SJSA1 (cell line): ENCODE results near the gene FHIT. TPM values are rescaled to one million over a fixed set of nuclear protein-coding genes. Genes with fewer than 3 reads are reported as not detected.

Experiments
- DNase-seq, 2 experiments: peaks; one replicate each; pipeline ENCODE4 v3.0.0-alpha.2; 2015 to 2020; ENCODE audit warnings: low spot score in 2 of 2, low read depth in 1 of 2
- H3K27ac ChIP-seq: fragments of 250-450 bp; sonication (Bioruptor Pico); 2 replicates; pipeline ENCODE4 v1.5.1; 2020; ENCODE audit warnings: mild to moderate bottlenecking, moderate library complexity
- H3K27me3 ChIP-seq: fragments of 250-450 bp; sonication (Bioruptor Pico); replicated peaks from 2 replicates; pipeline ENCODE4 v1.5.1; 2020; ENCODE audit warnings: mild to moderate bottlenecking, moderate library complexity
- H3K36me3 ChIP-seq: fragments of 250-450 bp; sonication (Bioruptor Pico); 2 replicates; pipeline ENCODE4 v1.5.1; 2020; ENCODE audit warnings: mild to moderate bottlenecking
- H3K4me1 ChIP-seq: fragments of 250-450 bp; sonication (Bioruptor Pico); replicated peaks from 2 replicates; pipeline ENCODE4 v1.6.1; 2021; ENCODE audit warnings: mild to moderate bottlenecking
- H3K4me3 ChIP-seq: fragments of 250-450 bp; sonication (Bioruptor Pico); 2 replicates; pipeline ENCODE4 v1.5.1; 2020; ENCODE audit warnings: mild to moderate bottlenecking
- H3K9me3 ChIP-seq: fragments of 250-450 bp; sonication (Bioruptor Pico); replicated peaks from 2 replicates; pipeline ENCODE4 v1.5.1; 2020; ENCODE audit warnings: mild to moderate bottlenecking
- total RNA-seq: library from RNA; depleted of rRNA; stranded (reverse); fragments of >200 nt; shearing (Covaris generic); gene quantifications from 2 replicates; pipeline ENCODE4 v1.2.3, GENCODE V29; 2014

The FHIT gene
- total RNA-seq, 1 experiment from 2014 or later, result not detected

DNA sequence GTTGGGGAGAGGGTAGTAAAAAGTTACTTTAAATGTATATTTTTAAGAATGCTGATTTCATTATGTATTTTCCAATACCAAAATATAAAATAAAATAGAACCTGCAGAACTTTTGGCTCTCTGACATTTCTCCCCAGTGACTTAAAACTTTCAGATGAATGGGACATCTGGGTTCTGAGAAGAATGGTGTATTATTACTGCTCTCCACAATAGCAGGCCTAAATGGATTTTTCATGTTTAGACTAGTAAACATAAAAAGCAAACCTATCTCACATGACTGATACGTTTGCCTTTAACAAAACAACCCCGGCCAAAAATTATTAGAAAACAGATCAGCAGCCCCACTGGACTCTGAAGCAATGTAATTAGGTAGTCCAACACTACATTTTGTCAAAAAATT is 73.8 kb downstream of the FHIT start:
- H3K36me3 ChIP-seq, result no peaks in the 10 kb centered on the region
- no peaks in the 10 kb centered on the region for H3K4me1 ChIP-seq
- no peaks in the 10 kb centered on the region for H3K9me3 ChIP-seq
- no peak for DNase-seq
- H3K27ac ChIP-seq, result no peak overlapping the region
- no peak overlapping the region for H3K4me3 ChIP-seq
- no peaks in the 10 kb centered on the region for H3K27me3 ChIP-seq

DNA sequence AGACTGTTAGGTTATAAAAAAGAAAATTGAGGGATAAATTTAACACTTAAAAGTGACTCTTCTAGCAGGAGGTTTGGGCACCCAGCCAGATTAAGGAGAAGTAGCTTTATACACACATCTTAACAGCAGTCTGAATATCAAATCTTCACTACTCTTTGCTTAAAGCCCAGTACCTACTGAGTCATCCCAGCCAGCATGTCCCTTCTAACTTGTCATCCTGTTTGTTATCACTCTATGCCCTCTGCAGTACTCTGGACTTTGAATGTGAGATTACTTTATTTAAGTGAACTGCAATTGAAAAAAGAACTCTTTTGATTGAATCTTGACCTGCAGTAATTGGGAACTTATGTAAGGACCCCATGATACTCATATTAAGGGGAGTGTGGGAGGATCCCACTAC is 77.6 kb downstream of the FHIT start:
- Histone ChIP-seq H3K4me3 (no peak overlapping the region), H3K27ac (no peak overlapping the region), H3K36me3 (no peaks in the 10 kb centered on the region), H3K27me3 (no peaks in the 10 kb centered on the region), H3K4me1 (no peaks in the 10 kb centered on the region), H3K9me3 (no peaks in the 10 kb centered on the region)
- DNase-seq, result no peak

DNA sequence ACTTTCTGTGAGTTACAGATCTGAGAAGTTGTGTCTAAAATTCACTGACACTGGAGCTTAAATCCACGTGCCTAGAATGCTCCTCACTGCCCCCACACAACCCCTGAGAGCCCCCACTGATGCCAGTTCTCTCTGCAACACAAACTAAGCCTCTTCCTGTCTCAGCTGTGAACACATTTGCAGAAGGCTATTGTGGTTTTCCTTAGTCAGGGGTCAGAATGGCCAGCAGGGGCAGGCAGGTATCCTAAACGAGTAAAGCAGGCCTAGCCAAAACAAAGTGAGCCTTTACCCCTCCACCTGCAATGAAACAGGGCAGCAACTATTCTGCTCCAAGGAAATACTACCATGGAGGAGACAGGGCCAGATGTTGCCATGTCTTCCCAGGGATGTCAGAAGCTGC is 78.6 kb downstream of the FHIT start:
- H3K36me3 ChIP-seq, result no peaks in the 10 kb centered on the region
- no peaks in the 10 kb centered on the region for H3K9me3 ChIP-seq
- H3K27me3 ChIP-seq, result no peaks in the 10 kb centered on the region
- DNase-seq, result no peak
- no peak overlapping the region for H3K4me3 ChIP-seq
- no peaks in the 10 kb centered on the region for H3K4me1 ChIP-seq
- H3K27ac ChIP-seq, result no peak overlapping the region

DNA sequence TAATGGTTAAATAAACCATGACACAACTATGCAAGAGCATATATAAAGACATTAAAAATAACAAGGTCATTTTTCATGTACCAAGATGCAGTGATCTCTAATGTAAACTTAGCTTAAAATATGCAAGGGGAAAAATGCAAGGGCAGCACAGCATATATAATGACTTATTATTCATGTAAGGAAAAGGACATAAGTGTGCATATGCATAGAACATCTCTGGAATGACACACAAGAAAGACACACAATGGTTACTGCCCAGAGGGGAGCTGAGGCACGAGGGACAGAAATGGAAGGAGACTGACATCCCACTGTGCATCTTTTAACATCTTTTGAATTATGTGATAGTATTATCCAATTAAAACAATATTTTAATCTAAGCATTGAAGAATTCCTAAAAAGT is 79.0 kb downstream of the FHIT start:
- Histone ChIP-seq H3K36me3 (no peaks in the 10 kb centered on the region), H3K4me3 (no peak overlapping the region), H3K27ac (no peak overlapping the region), H3K4me1 (no peaks in the 10 kb centered on the region), H3K27me3 (no peaks in the 10 kb centered on the region), H3K9me3 (no peaks in the 10 kb centered on the region)
- DNase-seq, result no peak

DNA sequence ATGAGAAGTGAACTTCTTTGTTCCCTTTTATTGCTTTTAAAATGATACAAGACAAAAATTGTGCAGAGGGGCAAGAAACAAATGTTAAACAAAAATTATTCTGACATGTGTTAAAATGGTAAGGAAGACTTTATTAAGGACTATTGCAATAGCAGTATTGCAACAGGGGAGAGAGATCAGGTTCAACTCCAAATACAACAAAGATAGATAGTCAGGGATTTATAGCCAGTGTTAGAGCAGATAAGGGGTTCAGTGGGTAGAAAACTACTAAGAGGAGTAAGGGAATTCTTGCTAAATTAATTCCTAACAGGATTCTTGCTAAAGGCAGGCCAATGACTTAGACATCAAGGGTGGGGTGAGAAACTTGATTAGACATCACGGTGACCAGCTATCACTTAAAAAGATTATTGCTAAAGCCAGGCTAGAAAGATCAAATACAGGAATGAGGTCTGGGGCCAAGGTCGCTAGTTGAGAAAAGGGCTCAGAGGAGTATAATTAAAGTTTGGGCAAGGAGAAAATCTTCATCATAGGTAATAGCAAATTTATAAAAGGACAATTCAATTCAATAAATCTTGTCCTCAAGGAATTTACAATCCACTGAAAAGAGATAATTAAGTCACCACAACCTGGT is 81.5 kb downstream of the FHIT start:
- Histone ChIP-seq H3K27ac (no peak overlapping the region), H3K9me3 (no peaks in the 10 kb centered on the region), H3K36me3 (no peaks in the 10 kb centered on the region), H3K27me3 (no peaks in the 10 kb centered on the region), H3K4me3 (no peak overlapping the region), H3K4me1 (no peaks in the 10 kb centered on the region)
- DNase-seq, result no peak

DNA sequence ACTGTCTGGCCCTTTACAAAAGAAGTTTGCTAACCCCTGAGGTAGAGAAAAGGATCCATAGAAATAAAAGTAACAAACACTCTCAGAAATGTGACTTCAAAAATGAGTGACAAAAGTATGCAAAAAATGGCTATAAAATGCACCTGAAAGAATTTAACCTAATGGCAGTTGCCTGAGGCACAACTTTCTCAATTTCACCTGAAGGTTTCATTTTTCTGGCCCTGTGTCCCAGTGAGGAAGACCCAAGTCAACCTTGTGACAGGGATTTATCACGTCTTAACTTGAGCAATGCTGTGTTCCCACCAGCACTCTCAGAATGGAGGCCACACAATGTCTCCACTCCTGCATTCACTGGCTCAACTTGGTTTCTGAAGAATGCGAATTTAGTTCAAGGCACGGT is 83.0 kb downstream of the FHIT start:
- H3K9me3 ChIP-seq, result no peaks in the 10 kb centered on the region
- no peaks in the 10 kb centered on the region for H3K4me1 ChIP-seq
- DNase-seq, result no peak
- no peak overlapping the region for H3K4me3 ChIP-seq
- no peaks in the 10 kb centered on the region for H3K27me3 ChIP-seq
- H3K27ac ChIP-seq, result no peak overlapping the region
- H3K36me3 ChIP-seq, result no peaks in the 10 kb centered on the region

DNA sequence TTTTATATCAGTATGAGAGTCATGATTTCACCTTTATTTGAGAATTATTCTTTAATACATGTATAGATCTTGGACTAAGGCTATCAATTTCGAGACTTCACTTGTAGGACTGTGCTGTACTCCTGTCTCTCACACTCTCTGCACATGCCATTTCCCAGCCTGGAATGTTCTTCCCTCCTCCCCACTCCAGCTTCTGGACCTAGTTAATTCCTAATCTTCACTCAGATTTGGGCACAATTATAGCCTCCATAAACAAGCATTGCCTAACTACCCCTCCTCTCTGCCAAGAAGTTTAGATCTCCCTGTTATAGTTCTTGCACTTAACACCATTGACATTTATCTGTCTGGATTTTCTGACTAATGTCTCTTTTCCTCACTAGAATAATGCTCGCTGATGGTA is 88.3 kb downstream of the FHIT start:
- no peak overlapping the region for H3K4me3 ChIP-seq
- no peaks in the 10 kb centered on the region for H3K4me1 ChIP-seq
- H3K27me3 ChIP-seq, result no peaks in the 10 kb centered on the region
- H3K36me3 ChIP-seq, result no peaks in the 10 kb centered on the region
- no peak overlapping the region for H3K27ac ChIP-seq
- DNase-seq, result no peak
- no peaks in the 10 kb centered on the region; the same call in 1 of the 2 replicates for H3K9me3 ChIP-seq

DNA sequence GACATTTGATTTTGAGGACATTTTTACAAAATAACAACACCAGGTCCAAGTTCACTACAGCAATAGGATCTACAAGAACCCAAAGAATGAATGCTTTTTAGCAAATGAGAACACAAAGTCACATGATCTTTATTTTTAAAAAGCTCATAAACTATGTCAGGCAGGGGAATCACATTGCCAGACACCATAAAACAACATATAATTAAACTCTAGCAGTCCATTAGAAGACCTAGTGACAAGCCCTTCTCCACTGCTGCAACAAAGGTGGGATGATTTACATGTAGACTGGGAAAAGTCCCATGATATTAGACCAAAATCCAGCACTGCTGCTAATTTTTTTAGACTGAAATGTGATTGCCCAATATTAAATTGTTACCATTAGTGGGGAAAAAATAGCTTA is 92.6 kb downstream of the FHIT start:
- H3K27ac ChIP-seq, result no peak overlapping the region
- H3K4me3 ChIP-seq, result no peak overlapping the region
- no peaks in the 10 kb centered on the region; the same call in 1 of the 2 replicates for H3K9me3 ChIP-seq
- H3K36me3 ChIP-seq, result no peaks in the 10 kb centered on the region
- no peak for DNase-seq
- no peaks in the 10 kb centered on the region for H3K27me3 ChIP-seq
- no peaks in the 10 kb centered on the region for H3K4me1 ChIP-seq

DNA sequence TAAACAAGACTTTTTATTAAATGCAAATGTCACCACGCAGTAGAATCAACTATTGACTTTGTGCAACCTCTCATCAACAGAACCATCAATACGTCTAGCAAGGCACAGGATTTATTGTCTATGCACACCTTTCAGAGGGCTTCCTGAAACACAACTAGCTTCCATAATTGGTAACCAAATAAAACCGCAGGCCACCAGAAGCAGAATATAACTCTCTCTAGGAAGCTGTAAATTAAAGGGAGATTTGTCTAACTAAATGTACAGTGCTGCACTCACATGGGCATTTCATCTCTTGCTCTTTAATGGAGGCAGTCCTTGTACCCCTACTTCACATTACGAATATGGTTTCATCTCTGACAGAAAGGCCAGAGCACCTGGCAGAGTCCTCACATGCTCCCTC is 93.0 kb downstream of the FHIT start:
- no peaks in the 10 kb centered on the region for H3K27me3 ChIP-seq
- no peak overlapping the region for H3K4me3 ChIP-seq
- H3K9me3 ChIP-seq, result no peaks in the 10 kb centered on the region; the same call in 1 of the 2 replicates
- H3K27ac ChIP-seq, result no peak overlapping the region
- DNase-seq, result no peak
- H3K4me1 ChIP-seq, result no peaks in the 10 kb centered on the region
- H3K36me3 ChIP-seq, result no peaks in the 10 kb centered on the region

DNA sequence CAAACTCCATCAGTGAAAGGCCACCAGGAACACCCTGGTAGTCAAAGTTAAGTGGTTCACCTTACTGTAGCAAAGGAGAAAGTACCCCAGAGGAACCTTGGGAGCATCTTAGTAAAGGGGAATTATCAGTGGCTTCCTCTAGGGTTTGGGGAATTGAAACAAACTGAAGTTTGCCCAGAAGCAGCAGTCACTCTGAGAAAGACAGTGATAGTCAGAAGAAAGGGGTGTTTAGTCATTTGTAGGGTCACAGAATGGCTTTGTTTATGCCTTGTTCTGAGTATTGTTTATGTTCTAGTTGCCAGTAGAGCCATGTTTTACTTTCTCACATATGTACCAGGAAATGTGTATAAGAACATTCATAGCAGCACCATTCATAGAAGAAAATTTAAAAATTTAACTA is 93.8 kb downstream of the FHIT start:
- DNase-seq, result no peak
- Histone ChIP-seq H3K9me3 (no peaks in the 10 kb centered on the region; the same call in 1 of the 2 replicates), H3K4me1 (no peaks in the 10 kb centered on the region), H3K36me3 (no peaks in the 10 kb centered on the region), H3K27ac (no peak overlapping the region), H3K4me3 (no peak overlapping the region), H3K27me3 (no peaks in the 10 kb centered on the region)

DNA sequence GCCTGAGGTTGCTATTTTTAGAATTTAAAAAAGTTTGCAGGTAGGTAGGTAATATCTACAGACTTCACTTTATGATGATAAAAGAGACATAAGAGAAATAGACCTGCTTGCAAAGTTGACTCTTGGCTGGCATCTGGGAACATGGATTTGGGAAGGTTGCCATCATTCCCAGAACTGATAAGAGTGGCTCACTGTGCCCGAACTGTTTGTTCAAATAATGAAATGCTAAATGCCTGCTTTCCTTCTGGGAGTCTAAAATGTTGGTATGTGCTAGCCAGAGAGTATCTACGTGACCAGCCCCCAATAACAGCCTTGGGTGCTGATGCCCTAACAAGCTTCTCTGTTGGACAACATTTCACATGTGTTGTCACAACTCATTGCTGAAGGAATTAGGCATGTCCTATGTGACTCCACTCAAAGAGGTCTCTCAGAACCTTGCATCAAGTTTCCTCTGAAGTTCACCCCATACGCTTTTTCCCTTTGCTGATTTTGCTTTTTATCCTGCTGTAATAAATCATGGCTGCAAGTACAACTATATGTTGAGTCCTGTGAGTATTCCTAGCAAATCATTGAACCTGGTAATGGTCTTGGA is 95.5 kb downstream of the FHIT start:
- H3K4me3 ChIP-seq, result no peak overlapping the region
- no peaks in the 10 kb centered on the region for H3K4me1 ChIP-seq
- H3K9me3 ChIP-seq, result no peaks in the 10 kb centered on the region
- H3K27me3 ChIP-seq, result no peaks in the 10 kb centered on the region
- H3K27ac ChIP-seq, result no peak overlapping the region
- no peaks in the 10 kb centered on the region for H3K36me3 ChIP-seq
- DNase-seq, result no peak

DNA sequence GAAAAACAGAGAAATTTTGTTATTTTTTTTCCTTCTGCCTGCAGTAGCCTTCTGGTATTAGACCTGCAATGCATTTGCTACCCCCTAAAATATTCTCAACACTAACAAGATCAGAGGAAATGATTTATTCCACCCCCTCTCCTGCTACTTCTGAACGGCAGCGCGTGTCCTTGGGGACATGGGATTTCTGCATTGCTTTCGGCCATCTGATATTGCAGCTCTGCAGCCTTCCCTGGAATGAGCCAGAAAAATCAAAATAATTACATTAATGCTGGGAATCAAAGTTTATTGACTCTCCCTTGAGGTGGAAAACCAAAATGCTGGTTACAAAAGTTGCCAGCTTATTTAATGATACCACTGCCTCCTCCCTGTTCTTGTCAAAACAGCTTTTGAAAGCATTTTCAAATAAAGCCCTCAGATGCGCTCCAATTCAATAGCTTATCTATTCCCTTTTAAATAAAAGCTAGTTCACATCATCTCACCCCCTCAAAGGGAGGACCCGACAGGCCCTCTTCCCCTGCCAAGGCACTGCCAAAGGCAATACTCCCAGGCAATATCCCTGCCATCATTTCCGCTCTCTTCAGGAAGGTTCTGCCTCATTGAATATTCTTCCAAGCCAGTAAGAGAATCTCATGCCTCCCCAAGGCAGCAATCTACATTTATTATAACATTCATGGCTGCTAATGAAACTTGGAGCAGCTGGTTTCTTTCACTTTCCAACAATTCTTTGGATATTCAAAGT is 96.6 kb downstream of the FHIT start:
- no peak overlapping the region for H3K27ac ChIP-seq
- no peaks in the 10 kb centered on the region for H3K4me1 ChIP-seq
- H3K27me3 ChIP-seq, result no peaks in the 10 kb centered on the region
- H3K9me3 ChIP-seq, result no peaks in the 10 kb centered on the region
- no peak overlapping the region for H3K4me3 ChIP-seq
- no peak for DNase-seq
- H3K36me3 ChIP-seq, result no peaks in the 10 kb centered on the region

DNA sequence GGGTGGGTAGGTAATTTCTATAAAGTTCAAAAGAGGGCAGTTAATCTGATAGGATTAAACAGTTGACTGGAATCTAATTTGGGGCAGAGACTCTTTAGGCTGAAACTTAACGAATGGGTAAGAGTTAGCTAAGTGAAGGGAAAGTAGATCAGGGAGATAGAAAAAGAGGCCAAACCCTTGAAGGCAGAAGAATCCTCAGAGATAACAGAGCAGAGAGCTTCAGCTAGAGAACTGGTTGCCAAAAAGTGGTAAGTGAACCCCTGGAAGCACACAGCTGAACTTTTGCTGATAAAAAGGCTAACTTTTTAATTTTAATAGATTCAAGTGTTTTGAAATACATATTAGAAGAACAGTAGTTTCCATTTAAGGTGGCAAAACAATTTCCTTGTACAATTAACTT is 99.2 kb downstream of the FHIT start:
- Histone ChIP-seq H3K27ac (no peak overlapping the region), H3K4me1 (no peaks in the 10 kb centered on the region), H3K4me3 (no peak overlapping the region), H3K9me3 (no peaks in the 10 kb centered on the region), H3K27me3 (no peaks in the 10 kb centered on the region), H3K36me3 (no peaks in the 10 kb centered on the region)
- no peak for DNase-seq

DNA sequence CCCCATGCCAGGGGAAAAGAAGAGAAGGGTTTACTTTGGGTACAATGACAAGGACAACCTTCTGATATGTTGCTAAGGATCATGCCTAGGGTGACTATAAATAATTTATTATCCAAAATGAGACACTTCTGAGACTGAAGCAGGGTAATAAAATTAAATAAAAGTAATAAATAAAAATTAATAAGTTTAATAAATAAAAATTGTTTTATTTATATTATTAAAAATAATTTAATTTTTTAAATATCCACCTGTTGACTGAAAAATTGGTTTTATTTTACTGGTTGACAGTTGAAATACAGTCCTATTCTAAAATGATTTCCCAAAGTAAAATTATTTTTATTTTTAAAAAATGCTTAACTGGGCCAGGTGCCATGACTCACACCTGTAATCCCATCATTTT is 102.0 kb downstream of the FHIT start:
- H3K27me3 ChIP-seq, result no peaks in the 10 kb centered on the region
- no peaks in the 10 kb centered on the region for H3K9me3 ChIP-seq
- no peaks in the 10 kb centered on the region for H3K36me3 ChIP-seq
- H3K27ac ChIP-seq, result no peak overlapping the region
- H3K4me3 ChIP-seq, result no peak overlapping the region
- DNase-seq, result no peak
- H3K4me1 ChIP-seq, result no peaks in the 10 kb centered on the region
